ENCODE measurements around the gene SYF2.

DNA sequence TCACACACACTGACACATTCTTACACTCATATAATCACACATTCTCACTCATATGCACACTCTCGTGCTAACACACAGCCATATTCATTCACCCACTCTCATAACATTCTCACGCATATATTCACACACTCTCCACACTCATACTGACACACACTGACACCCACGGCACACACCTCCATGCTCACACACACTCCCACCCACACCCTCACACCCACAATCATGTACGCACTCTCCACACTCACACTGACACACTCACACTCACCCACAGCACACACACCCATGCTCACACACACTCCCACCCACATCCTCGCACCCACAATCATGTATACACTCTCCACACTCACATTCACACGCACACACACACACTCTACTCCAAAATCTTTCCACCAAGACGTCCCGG, 38.2 kb downstream of the SYF2 start:
- TF ChIP-seq CTCF (conservative IDR thresholded peaks at IDR 0.05; ENCODE audit: low read length): no peak
- TF ChIP-seq EZH2phosphoT487 (IDR thresholded peaks at IDR 0.05; ENCODE audit: borderline replicate concordance, low read depth, low read length): no peak
